ENCODE data around the gene PSMF1.

Gene PSMF1

GRCh38 chr20:1184260-1184637, 65.8 kb downstream of the PSMF1 start:
- in situ Hi-C loops (cut with MboI; ENCODE audit: low pct_unique_long_range_greater_than_20kb, low sequenced_read_pairs, unreplicated experiment), result no loop called here
- DNase-seq (ENCODE audit: low spot score), result no peak
- TF ChIP-seq, protein P1, sequence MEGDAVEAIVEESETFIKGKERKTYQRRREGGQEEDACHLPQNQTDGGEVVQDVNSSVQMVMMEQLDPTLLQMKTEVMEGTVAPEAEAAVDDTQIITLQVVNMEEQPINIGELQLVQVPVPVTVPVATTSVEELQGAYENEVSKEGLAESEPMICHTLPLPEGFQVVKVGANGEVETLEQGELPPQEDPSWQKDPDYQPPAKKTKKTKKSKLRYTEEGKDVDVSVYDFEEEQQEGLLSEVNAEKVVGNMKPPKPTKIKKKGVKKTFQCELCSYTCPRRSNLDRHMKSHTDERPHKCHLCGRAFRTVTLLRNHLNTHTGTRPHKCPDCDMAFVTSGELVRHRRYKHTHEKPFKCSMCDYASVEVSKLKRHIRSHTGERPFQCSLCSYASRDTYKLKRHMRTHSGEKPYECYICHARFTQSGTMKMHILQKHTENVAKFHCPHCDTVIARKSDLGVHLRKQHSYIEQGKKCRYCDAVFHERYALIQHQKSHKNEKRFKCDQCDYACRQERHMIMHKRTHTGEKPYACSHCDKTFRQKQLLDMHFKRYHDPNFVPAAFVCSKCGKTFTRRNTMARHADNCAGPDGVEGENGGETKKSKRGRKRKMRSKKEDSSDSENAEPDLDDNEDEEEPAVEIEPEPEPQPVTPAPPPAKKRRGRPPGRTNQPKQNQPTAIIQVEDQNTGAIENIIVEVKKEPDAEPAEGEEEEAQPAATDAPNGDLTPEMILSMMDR (IDR thresholded peaks at IDR 0.05; ENCODE audit: extremely low read depth, insufficient read depth, missing control alignments), result no peak

- no peak for DNase-seq (ENCODE audit: low spot score)
- TF ChIP-seq, protein P1 (IDR thresholded peaks at IDR 0.05; ENCODE audit: extremely low read depth, insufficient read depth, missing control alignments), result no peak
- in situ Hi-C loops (cut with MboI; ENCODE audit: low pct_unique_long_range_greater_than_20kb, low sequenced_read_pairs, unreplicated experiment), result no loop called here
Measured at GRCh38 chr20:1184638-1185315, 66.4 kb downstream of the PSMF1 start, which contains the start of gene TMEM74B. Gene TMEM74B, minus strand, starts transcription at chr20:1184981. Its CDS starts 1,180 bp downstream, at chr20:1183801.

DNA sequence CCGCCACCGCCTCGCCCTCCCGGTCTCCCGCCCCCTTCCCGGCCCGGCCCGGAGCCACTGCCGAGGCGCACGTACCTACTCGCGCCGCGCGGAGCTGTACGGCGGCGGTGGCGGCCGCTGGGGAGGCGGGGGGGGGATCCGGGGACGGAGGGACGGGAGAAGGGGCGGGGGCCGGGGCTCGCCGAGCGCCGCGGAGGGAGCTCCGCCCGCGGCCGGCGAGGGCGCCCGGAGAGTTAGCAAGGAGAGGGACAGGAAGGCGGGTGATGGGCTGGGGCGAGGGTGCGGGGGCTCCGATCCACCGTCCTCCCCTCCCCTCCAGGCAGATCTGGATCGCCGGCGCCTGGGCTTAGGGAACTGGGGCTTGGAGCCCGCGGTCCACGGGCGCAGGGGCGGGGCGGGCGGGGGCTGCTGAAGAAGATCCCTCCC, 66.9 kb downstream of the PSMF1 start:
- peak; percentile 60 for DNase-seq (ENCODE audit: low spot score)
- in situ Hi-C loops (cut with MboI; ENCODE audit: low pct_unique_long_range_greater_than_20kb, low sequenced_read_pairs, unreplicated experiment), result no loop called here
- TF ChIP-seq, protein P1 (IDR thresholded peaks at IDR 0.05; ENCODE audit: extremely low read depth, insufficient read depth, missing control alignments), result no peak

GRCh38 chr20:1185790-1186334, 67.5 kb downstream of the PSMF1 start:
- TF ChIP-seq, protein P1 (IDR thresholded peaks at IDR 0.05; ENCODE audit: extremely low read depth, insufficient read depth, missing control alignments), result peak; percentile 80
- in situ Hi-C loops (cut with MboI; ENCODE audit: low pct_unique_long_range_greater_than_20kb, low sequenced_read_pairs, unreplicated experiment), result no loop called here
- DNase-seq (ENCODE audit: low spot score), result peak; percentile 85

GRCh38 chr20:1186367-1186991, 68.1 kb downstream of the PSMF1 start:
- TF ChIP-seq, protein P1 (IDR thresholded peaks at IDR 0.05; ENCODE audit: extremely low read depth, insufficient read depth, missing control alignments), result no peak
- in situ Hi-C loops (cut with MboI; ENCODE audit: low pct_unique_long_range_greater_than_20kb, low sequenced_read_pairs, unreplicated experiment), result no loop called here
- no peak for DNase-seq (ENCODE audit: low spot score)

- TF ChIP-seq, protein P1 (IDR thresholded peaks at IDR 0.05; ENCODE audit: extremely low read depth, insufficient read depth, missing control alignments), result no peak
- in situ Hi-C loops (cut with MboI; ENCODE audit: low pct_unique_long_range_greater_than_20kb, low sequenced_read_pairs, unreplicated experiment), result no loop called here
Measured at GRCh38 chr20:1187605-1188171, 69.3 kb downstream of the PSMF1 start.

More at GRCh38 chr20:1187605-1188171, 69.3 kb downstream of the PSMF1 start:
- DNase-seq (ENCODE audit: low spot score), result no peak

Data from GM13977 (cell line).